ENCODE results near the gene TFR2. TPM values are rescaled to one million over a fixed set of nuclear protein-coding genes. Genes with fewer than 3 reads are reported as not detected.

TFR2 gene
- total and polyA plus RNA-seq, 2 donors (not counting 3 experiments of a cell fraction or from before 2014, with no cell fraction given) = 0.37 to 0.60 TPM

DNA sequence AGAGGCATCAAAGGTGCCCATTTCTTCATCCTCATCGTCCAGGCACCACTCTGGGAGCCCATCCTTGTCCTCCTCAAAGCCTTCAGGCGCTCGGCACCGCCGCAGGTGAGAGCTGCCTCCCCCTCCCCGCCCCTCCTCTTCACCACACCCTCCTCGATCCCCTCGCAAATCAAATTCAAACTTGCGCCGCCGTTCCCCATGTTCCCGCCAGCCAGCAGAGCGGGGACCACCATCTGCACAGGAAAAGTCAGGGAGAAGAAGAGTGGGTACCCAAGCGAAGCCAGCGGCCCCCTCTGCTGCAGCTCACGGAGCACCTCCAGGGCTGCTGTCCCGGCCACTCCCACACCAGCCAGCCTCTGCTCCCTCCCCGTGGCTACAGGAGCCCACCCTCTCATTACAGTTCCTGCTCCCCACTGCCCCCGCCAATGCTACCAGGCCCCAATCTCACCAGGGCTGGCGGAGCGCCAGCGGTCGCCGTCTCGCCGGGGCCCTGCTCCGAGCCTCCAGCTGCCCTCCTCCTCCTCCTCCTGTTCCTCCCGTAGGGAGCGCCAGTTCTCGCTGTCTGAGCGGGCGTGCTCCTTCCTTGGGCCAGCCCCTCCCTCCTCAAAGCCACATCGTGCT lies 45.0 kb upstream of the TFR2 start:
- Histone ChIP-seq H3K79me2 (ENCODE audit: control insufficient read depth, insufficient read depth, low read length) (peaks cover 25% of the 10 kb centered on the region), H3K9ac (replicated peaks; ENCODE audit: extremely low read depth, insufficient read depth, low read length) (no peak overlapping the region), H2AFZ (ENCODE audit: low read depth, low read length) (no peak overlapping the region), H3K36me3 (ENCODE audit: control insufficient read depth in 2 of 2, extremely low read depth in 1 of 2, insufficient read depth in 2 of 2, low read length in 2 of 2) (peaks cover 7 to 66% of the 10 kb centered on the region in 2 experiments), H3K4me3 (replicated peaks in 1 of 3; ENCODE audit: insufficient read depth in 1 of 3, low read depth in 1 of 3, low read length in 3 of 3) (no peak overlapping the region), H3K27me3 (ENCODE audit: control insufficient read depth in 2 of 2, insufficient read depth in 2 of 2, low read length in 2 of 2) (no peaks in the 10 kb centered on the region), H3K9me3 (replicated peaks; ENCODE audit: control insufficient read depth, insufficient read depth, low read length) (no peaks in the 10 kb centered on the region), H3K4me2 (ENCODE audit: insufficient read depth, low read length) (no peak overlapping the region), H3K4me1 (ENCODE audit: control insufficient read depth, extremely low read depth, insufficient read depth, low read length) (no peaks in the 10 kb centered on the region), H4K20me1 (replicated peaks; ENCODE audit: control insufficient read depth, extremely low read depth, insufficient read depth, low read length) (peaks cover 2% of the 10 kb centered on the region), H3K9me1 (replicated peaks; ENCODE audit: control insufficient read depth, extremely low read depth, insufficient read depth, low read length) (no peaks in the 10 kb centered on the region), H3K27ac (ENCODE audit: insufficient read depth, low read depth, low read length) (no peak overlapping the region)
- TF ChIP-seq MYC (IDR thresholded peaks at IDR 0.05; ENCODE audit: low read depth, low read length) = no peak
- no peak for TF ChIP-seq FOS (IDR thresholded peaks at IDR 0.05; ENCODE audit: borderline replicate concordance, insufficient read depth, low read length)
- TF ChIP-seq JUN (IDR thresholded peaks at IDR 0.05; ENCODE audit: borderline replicate concordance, insufficient read depth, insufficient read length, low read depth) = no peak
- no peak for TF ChIP-seq POLR2AphosphoS5 (IDR thresholded peaks at IDR 0.05; ENCODE audit: insufficient read depth, low read depth, low read length)
- no peak for TF ChIP-seq POLR2A (IDR thresholded peaks at IDR 0.05; ENCODE audit: low read depth, low read length)
- no peak for TF ChIP-seq EZH2 (IDR thresholded peaks at IDR 0.05; ENCODE audit: borderline replicate concordance, low read depth, low read length, severe bottlenecking)
- dilution Hi-C loops (cut with MboI; ENCODE audit: extremely low pct_ligation_motif_present, low sequenced_read_pairs) (no loop called here), intact Hi-C loops (cut with micrococcal nuclease) (no loop called here)
- DNase-seq (ENCODE audit: low read depth, low spot score) (no peak), FAIRE-seq (no peak)
- ChIA-PET POLR2A (interaction anchor here (0.6 kb wide), 1 partner anchor 131 kb away, joined by 4 read pairs; no protein-coding TSS in a partner anchor), CTCF (no interaction called here)
- BruUV-seq (replicated peaks) = no TSS peak

DNA sequence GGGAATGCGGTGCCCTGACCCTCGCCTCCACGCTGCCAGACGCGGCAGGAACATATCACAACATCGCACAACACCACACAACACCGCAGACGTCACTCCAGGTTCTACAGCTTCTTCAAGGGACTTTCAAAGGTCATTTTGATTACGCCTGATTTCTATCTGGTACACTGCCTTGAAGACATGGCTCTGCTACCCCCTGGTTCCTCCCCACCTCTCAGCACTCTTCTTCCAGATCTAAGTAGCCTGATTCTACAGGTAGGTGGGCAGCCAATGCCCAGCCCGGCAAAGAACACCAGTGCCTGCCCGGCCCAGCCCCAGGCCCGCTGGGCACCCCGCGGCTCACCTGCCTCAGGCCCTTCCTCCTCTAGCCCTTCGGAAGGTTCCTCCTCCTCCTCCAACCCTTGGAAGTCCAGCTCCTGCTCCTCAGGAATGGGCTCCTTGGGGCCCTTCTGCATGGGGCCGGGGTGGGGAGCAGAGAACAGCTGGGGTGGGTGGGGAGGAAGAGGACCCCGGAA lies 44.3 kb upstream of the TFR2 start:
- CTCF ChIA-PET = interaction anchor here (0.9 kb wide), 1 partner anchor 20 kb away, joined by 4 read pairs; the partner anchor contains the start of gene POP7
- Histone ChIP-seq H3K4me2 (ENCODE audit: insufficient read depth, low read length) (no peak overlapping the region), H3K27ac (ENCODE audit: insufficient read depth, low read depth, low read length) (no peak overlapping the region), H3K9ac (replicated peaks; ENCODE audit: extremely low read depth, insufficient read depth, low read length) (no peak overlapping the region), H3K9me3 (replicated peaks; ENCODE audit: control insufficient read depth, insufficient read depth, low read length) (no peaks in the 10 kb centered on the region), H2AFZ (ENCODE audit: low read depth, low read length) (no peak overlapping the region), H3K27me3 (ENCODE audit: control insufficient read depth in 2 of 2, insufficient read depth in 2 of 2, low read length in 2 of 2) (no peaks in the 10 kb centered on the region), H3K4me1 (ENCODE audit: control insufficient read depth, extremely low read depth, insufficient read depth, low read length) (no peaks in the 10 kb centered on the region), H3K36me3 (ENCODE audit: control insufficient read depth in 2 of 2, extremely low read depth in 1 of 2, insufficient read depth in 2 of 2, low read length in 2 of 2) (peaks cover 7 to 70% of the 10 kb centered on the region in 2 experiments), H4K20me1 (replicated peaks; ENCODE audit: control insufficient read depth, extremely low read depth, insufficient read depth, low read length) (no peaks in the 10 kb centered on the region), H3K4me3 (replicated peaks in 1 of 3; ENCODE audit: insufficient read depth in 1 of 3, low read depth in 1 of 3, low read length in 3 of 3) (no peak overlapping the region), H3K9me1 (replicated peaks; ENCODE audit: control insufficient read depth, extremely low read depth, insufficient read depth, low read length) (no peaks in the 10 kb centered on the region), H3K79me2 (ENCODE audit: control insufficient read depth, insufficient read depth, low read length) (peaks cover 19% of the 10 kb centered on the region)
- dilution Hi-C loops (cut with MboI; ENCODE audit: extremely low pct_ligation_motif_present, low sequenced_read_pairs) (no loop called here), intact Hi-C loops (cut with micrococcal nuclease) (no loop called here)
- POLR2A ChIA-PET = interaction anchor here (0.6 kb wide), 1 partner anchor 131 kb away, joined by 4 read pairs; no protein-coding TSS in a partner anchor
- BruUV-seq (replicated peaks) = no TSS peak
- TF ChIP-seq FOS (IDR thresholded peaks at IDR 0.05; ENCODE audit: borderline replicate concordance, insufficient read depth, low read length) (no peak), JUN (IDR thresholded peaks at IDR 0.05; ENCODE audit: borderline replicate concordance, insufficient read depth, insufficient read length, low read depth) (no peak), MAX (IDR thresholded peaks at IDR 0.05; ENCODE audit: insufficient read depth, insufficient read length) (no peak), CTCF (IDR thresholded peaks at IDR 0.05; ENCODE audit: extremely low read depth in 1 of 2, insufficient read depth in 1 of 2, low read depth in 1 of 2, low read length in 2 of 2) (no peak), POLR2A (IDR thresholded peaks at IDR 0.05; ENCODE audit: low read depth, low read length) (no peak), MYC (IDR thresholded peaks at IDR 0.05; ENCODE audit: low read depth, low read length) (no peak), POLR2AphosphoS5 (IDR thresholded peaks at IDR 0.05; ENCODE audit: insufficient read depth, low read depth, low read length) (no peak), EZH2 (IDR thresholded peaks at IDR 0.05; ENCODE audit: borderline replicate concordance, low read depth, low read length, severe bottlenecking) (no peak), GATA2 (IDR thresholded peaks at IDR 0.05; ENCODE audit: insufficient read depth, insufficient read length, low read depth, low read length) (no peak)
- no peak for DNase-seq (ENCODE audit: low read depth, low spot score)
- FAIRE-seq = no peak
